CD4-positive, alpha-beta T cell treated with Interleukin-1 beta for 1 hour (primary cell): ENCODE measurements around the gene GPS2.

ENCODE experiments used
- DNase-seq, 2 donors: peaks; one replicate each; pipeline ENCODE4 v3.0.0-alpha.2; 2020 to 2022

GPS2 gene

DNA sequence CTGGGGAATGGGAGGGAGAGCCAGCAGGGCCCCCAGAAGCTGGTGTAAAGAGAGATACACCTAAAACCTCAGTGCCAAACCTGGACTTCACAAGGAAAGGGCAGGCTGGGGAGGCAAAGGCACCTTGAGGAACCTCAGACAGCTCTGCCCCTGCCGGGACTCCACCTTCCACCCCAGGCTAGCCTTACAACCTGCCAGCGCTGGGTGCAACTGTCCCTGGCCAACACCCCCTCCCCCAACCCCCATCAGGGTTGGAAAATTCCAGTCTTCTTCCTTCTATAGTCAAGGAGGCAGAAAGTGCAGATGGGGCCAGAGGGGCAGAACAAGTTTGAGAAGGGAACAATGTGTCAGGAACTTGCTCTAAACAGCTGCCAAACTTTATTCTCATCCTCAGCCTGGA lies 23.0 kb downstream of the GPS2 start:
- no peak for DNase-seq

DNA sequence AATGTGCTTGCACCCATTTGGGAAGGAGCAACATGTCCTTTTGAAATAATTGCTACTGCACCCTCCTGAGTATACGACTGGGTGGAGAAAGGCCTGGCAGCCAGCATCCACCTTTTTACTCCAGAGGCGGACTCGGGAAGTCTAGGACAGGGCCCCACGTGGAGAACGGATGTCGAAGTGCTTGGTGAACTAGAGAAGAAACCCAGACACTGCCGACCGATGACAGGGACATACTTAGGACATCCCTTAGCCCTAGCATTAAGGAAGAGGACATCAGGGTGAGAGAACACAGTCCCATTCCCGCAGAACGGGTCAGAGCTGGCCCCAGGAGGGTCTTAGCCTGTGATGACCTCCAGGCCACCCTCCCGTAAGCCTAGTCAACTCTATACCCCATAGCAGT lies 24.5 kb downstream of the GPS2 start:
- no peak for DNase-seq

DNA sequence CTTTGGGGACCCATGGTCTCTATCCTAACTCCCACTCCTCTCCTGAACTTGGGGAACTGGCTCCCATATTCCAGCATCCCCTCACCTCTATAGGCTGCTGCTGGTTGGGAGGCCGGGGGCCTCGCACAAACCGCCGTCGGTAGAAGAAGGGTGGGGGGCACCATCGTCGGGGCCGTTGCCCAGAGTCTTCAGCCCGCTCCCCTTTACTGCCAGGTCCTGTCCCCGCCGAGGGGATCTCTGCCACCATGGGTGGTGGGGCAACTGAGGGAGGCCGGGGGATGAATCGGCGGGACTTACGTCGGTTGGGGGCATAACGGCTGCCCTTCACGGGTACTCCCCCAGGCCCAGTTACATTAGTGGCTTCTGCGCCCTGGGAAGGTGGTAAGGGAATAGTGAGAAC lies 25.0 kb downstream of the GPS2 start:
- DNase-seq: no peak

DNA sequence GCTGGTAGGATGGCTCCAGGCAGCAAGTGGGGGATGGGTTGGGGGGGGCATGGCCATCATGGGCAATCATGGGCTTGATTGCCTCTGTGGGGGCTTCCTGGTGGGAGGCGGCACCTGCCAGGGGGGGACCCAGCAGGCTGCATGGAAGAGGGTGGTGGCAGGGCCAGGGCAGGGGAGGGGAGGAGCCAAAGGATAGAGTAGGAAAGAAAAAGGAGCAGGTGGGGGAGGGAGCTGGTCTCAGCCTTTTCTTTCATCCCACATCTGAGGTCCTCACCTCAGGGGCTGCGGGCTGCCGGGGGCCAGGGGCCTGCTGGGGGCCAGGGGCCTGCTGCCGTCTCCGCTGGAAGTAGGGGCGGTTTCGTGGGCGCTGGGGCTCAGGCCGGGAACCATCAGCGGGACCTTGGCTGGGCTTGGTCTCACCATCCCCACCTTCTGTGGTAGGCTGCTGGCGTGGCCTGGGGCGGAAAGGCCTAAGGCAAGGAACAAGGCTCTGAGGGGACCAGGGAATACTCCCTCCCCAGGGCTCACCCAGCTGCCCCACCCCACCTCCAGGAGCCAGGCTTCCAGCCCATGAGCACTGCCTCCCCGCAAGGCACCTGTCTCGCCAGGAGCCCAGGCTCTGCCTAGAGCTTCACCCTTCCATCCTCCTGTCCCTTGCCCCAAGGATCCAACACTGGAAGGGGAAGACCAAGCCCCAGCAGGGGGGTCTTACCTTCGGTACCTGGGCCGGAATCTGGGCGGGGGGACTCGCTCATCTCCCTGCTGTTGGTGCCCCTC lies 25.7 kb downstream of the GPS2 start:
- DNase-seq: no peak

DNA sequence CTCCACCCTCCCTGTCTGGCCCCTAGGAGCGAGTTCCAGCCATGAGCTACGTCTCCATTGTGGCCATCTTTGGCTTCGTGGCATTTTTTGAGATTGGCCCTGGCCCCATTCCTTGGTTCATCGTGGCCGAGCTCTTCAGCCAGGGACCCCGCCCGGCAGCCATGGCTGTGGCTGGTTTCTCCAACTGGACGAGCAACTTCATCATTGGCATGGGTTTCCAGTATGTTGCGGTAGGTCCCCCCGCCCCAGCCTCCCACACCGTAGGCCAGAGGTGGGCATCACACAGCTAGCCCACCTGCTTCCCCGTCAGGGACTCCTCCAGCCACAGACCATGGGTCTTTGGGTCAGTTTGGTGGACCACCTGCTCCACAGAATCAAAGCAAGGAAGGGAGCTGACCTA lies 29.5 kb downstream of the GPS2 start:
- no peak for DNase-seq

DNA sequence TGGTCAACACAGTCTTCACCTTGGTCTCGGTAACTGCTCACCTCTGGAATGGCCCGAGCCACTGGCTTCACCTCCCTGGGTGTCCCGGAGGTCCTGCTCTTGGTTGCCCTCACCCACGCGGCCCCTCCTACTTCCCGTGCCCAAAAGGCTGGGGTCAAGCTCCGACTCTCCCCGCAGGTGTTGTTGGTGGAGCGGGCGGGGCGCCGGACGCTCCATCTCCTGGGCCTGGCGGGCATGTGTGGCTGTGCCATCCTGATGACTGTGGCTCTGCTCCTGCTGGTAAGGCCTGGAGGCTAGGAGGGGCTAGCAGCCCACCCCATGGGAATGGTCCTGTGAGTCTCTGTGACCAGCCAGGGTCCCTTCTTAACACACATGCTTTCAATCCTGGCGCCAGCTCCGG lies 30.2 kb downstream of the GPS2 start:
- no peak for DNase-seq

DNA sequence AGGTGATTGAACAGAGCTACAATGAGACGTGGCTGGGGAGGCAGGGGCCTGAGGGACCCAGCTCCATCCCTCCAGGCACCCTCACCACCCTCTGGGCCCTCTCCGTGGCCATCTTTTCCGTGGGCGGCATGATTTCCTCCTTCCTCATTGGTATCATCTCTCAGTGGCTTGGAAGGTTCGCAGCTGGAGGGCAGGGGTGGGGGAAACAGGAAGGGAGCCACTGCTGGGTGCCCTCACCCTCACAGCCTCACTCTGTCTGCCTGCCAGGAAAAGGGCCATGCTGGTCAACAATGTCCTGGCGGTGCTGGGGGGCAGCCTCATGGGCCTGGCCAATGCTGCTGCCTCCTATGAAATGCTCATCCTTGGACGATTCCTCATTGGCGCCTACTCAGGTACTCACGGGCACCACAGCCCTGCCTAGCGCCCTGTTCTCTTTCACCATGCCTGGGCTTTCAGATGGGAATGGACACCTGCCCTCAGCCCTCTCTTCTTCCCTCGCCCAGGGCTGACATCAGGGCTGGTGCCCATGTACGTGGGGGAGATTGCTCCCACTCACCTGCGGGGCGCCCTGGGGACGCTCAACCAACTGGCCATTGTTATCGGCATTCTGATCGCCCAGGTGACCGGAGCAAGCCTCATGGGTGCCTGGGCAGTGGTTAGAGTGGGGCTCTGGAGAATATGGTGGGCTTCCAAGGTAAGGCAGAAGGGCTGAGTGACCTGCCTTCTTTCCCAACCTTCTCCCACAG lies 31.5 kb downstream of the GPS2 start:
- DNase-seq: no peak

DNA sequence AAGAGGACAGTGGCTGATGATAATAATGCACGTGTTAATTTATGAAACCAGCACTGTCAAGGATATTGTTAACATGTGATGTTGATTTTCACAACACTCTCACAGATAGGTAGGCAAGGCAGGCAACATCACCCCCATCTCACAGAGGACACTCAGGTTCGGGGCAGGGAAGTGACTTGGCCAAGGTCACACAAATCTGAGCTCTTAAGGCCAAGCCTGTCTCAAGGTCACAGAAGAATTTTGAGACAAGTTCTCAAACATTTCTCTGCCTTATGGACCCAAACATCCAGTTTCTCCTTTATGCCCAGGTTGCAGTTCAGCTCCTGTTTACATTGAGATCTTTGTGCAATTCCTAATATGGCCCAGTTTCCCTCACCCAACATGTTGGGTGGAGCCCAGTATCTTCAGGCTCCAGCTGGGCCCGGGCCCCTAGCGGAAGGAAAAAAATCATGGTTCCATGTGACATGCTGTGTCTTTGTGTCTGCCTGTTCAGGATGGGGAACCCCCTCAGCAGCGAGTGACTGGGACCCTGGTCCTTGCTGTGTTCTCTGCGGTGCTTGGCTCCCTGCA lies 32.3 kb downstream of the GPS2 start:
- no peak for DNase-seq

DNA sequence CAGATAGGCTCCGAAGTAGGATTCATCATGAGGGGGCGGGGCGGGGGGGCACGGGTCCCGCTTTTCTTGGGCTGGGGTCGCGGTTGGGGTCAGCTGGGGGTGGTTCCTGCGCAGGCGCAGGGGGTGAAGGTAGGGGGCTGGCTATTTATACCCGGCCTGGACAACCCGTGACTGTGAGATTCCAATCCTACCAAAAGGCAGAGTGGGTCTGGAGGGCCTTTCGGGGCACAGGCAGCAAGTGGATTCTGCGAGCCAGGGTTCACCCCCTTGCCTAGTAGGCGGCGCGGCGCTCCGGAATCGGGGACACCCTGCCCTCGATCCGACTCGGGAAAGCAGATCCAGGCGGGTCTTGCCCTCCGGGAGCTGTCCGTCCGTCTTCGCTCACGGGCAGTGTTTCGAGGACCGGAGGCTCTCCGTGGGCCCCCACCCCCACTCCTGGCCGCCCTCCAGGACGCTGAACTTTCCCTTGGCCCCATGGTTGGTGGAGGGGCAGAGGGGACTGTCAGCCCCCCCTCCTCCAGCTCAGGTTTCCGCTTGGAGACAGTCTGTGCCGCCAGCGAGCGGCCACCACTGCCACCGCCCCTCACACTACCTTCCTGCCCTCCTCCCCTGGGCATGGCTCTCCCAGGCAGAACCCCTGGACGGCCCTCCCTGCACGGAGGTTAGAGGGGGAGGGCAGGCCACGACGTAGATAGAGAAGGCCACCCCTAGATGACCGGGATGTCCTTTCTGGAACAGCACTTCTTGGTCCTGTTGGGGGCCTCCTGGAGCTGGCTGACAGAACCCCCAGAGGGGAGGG lies 33.0 kb downstream of the GPS2 start:
- no peak for DNase-seq

DNA sequence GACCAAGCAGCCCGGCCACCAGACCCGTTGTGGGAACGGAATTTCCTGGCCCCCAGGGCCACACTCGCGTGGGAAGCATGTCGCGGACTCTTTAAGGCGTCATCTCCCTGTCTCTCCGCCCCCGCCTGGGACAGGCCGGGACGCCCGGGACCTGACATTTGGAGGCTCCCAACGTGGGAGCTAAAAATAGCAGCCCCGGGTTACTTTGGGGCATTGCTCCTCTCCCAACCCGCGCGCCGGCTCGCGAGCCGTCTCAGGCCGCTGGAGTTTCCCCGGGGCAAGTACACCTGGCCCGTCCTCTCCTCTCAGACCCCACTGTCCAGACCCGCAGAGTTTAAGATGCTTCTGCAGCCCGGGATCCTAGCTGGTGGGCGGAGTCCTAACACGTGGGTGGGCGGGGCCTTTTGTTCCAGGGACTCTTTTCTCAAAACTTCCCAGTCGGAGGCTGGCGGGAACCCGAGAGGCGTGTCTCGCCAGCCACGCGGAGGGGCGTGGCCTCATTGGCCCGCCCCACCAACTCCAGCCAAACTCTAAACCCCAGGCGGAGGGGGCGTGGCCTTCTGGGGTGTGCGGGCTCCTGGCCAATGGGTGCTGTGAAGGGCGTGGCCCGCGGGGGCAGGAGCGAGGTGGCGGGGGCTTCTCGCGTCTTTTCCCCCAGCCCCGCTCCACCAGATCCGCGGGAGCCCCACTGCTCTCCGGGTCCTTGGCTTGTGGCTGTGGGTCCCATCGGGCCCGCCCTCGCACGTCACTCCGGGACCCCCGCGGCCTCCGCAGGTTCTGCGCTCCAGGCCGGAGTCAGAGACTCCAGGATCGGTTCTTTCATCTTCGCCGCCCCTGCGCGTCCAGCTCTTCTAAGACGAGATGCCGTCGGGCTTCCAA lies 33.8 kb downstream of the GPS2 start, which contains the start of gene SLC2A4:
SLC2A4 (plus strand) TSS at position 645 of the 879 bp plus-strand sequence; CDS start at position 862, 217 bp downstream.
- DNase-seq: peak; percentile 89 to 90

DNA sequence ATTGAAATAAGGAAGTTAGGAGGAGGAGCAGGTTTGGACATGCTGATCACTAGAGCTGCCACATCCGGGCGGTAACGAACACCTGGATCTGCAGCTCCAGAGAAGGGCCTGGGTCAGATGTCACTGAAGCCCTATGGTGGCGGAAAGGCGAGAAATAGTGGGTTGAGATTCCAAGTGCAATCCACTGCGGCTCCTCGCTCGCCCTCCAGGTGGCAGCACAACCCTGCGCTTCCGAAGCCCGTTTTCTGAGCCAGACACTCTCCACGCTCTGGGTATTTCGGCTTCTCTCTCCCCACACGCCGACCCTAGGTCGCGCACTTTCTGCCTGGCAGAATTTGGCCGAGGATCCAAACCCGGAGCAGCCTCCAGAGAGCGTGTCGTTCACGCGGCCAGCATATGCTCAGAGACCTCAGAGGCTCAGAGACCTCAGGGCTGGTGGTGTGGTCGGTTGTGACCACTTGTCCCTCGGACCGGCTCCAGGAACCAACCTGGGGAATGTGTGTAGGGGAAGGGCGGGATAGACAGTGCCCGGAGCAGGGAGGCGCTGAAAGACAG lies 34.6 kb downstream of the GPS2 start:
- peak; percentile 82 to 88 for DNase-seq

DNA sequence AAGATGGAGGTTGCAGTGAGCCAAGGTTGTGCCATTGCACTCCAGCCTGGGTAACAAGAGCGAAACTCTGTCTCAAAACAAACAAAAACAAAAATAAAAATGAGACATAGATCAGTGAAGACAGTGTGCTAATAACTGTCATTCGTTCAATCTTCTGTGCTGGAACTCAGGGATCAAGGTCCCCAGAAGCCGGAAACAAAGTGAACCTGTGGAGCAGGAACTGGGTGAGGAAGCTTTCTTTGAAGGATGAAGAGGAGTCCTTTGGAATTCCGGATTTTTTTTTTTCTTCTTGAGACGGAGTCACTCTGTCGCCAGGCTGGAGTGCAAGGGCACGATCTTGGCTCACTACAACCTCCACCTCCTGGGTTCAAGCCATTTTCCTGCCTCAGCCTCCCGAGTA lies 35.7 kb downstream of the GPS2 start:
- DNase-seq: no peak

DNA sequence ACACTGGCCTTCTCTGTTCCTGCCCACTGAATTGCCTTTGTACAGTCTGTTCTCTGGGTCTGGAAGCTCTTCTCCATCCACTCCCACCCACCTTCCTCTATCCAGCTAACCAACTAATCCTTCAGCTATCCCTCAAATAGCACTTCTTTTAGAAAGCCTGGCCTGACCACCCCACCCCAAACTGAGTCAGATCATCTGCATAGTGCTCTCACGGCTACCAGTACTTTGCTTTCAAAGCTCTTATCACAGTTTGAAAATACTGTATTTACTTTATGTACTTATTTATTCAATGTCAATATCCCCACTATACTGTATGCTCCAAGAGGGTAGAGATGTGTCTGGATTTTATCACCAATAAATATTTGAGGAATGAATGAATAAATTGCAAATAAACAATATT lies 48.4 kb downstream of the GPS2 start:
- no peak for DNase-seq

DNA sequence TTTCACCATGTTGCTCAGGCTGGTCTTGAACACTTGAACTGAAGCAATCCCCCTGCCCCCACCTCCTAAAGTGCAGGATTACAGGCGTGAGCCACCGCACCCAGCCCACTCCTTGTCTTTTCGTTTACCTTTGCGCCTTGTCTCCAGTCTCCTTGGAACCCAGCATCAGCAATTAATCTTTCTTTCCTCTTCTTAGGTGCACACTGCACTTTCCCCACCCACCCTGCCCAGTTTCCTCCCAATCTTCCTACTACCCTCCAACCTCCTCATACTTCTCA lies 51.4 kb downstream of the GPS2 start:
- DNase-seq: no peak

DNA sequence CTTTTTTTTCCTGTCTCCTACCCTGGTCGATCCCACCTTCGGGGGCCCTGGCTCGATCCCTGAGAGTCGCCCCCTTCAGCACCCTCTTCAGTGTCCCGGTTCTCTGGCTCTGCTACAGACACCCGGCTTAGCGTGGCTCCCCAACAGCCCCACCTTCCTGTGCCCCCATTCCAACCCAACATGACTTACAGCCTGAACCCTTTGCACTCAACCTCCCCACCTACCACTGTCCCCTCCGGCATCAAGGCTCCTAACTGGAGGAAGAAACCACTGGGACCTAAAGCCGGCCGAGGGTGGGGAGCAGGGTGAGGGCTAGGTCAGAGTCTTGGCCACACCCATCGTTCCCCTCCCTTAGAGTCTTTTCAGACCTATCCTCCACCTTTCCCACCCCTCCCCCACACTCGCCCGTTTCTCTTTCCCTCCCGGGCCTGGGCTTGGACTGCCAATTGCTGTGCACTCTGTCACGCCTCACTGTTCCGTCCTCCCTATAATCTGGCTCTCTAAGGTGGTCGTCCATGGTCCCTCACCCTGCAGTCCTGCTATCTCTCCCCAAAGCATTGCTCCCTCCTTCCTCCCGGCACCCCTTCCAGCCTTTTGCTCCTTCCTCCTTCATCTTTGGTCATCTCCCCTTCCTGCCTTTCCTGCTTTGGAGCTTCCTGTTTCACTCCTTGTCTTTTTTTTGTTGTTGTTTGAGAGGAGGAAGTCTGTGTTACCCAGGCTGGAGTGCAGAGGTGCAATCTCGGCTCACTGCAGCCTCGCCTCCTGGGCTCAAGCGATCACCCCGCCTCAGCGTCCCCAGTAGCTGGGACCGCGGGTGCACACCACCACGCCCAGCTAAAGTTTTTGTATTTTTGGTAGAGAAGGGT lies 52.0 kb downstream of the GPS2 start:
- no peak for DNase-seq
